GM12875 (cell line): Measurements from ENCODE around the gene CMIP.

Experiments used
- H3K4me3 ChIP-seq: one replicate; pipeline ENCODE4 v1.5.1; 2011; ENCODE audit warnings: low read depth, low read length, control low read depth
- TF ChIP-seq, protein P1 (sequence below): IDR thresholded peaks from 2 replicates; pipeline ENCODE4 v1.5.1; 2011; ENCODE audit warnings: low read depth, mild to moderate bottlenecking, control low read depth, inconsistent platforms, low read length, moderate library complexity, borderline replicate concordance; ENCODE audit not compliant: insufficient read depth

CMIP gene

GRCh38 chr16:81458149-81458669 lies 13.6 kb downstream of the CMIP start:
- TF ChIP-seq, protein P1, sequence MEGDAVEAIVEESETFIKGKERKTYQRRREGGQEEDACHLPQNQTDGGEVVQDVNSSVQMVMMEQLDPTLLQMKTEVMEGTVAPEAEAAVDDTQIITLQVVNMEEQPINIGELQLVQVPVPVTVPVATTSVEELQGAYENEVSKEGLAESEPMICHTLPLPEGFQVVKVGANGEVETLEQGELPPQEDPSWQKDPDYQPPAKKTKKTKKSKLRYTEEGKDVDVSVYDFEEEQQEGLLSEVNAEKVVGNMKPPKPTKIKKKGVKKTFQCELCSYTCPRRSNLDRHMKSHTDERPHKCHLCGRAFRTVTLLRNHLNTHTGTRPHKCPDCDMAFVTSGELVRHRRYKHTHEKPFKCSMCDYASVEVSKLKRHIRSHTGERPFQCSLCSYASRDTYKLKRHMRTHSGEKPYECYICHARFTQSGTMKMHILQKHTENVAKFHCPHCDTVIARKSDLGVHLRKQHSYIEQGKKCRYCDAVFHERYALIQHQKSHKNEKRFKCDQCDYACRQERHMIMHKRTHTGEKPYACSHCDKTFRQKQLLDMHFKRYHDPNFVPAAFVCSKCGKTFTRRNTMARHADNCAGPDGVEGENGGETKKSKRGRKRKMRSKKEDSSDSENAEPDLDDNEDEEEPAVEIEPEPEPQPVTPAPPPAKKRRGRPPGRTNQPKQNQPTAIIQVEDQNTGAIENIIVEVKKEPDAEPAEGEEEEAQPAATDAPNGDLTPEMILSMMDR: no peak
- H3K4me3 ChIP-seq: no peak overlapping the region

DNA sequence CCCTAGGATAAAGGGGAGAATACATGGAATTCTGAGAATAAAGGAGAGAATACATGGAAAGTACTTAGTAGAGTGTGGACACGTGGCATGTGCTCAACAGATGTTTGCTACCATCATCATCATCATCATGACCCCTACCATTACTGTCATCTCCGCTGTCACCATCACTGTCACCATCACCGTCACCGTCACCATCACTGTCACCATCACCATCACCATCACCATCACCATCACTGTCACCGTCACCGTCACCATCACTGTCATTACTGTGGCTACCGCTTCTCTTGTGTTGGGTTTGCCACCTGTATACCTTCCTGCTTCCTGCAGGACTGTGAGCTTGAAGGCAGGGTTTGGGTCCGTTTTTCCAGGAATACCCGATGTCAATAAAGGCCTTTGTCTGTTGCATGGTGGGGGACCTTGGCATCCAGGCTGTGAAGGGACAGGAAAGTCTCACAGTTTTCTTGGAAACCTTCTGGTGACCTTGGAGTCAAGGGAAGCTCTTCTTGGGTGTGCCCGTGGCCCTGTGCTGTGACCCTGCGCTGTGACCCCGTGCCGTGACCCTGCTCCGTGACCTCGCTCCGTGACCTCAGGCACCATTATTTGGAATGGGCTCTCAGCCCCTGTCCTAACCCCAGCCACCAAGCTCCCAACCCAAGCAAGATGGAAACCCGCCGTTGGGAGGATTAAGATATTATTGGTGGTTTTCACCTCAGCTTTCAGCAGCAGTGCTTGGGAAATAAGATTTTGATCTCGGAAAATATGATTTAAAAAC lies 14.4 kb downstream of the CMIP start:
- no peak overlapping the region for H3K4me3 ChIP-seq
- TF ChIP-seq, protein P1: no peak

DNA sequence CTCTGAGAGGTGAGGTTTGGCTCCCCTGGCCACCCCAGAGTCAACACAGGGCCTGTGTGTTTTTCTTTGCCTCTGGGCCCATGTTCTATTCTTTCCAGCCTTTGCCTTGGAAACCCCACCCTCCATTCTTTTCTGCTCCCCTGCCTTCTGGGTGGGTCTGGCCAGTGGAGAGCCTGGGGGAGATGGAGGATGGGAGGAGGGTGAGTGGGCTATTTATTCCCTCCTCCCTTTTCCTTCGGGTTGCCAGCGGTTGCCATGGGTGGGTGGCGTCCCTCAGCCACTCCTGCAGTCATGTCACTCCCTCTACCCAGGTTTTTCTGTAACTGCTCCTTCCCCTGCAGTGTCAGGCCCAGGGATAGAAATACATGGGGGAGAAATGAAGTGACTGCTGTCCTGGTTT lies 15.5 kb downstream of the CMIP start:
- TF ChIP-seq, protein P1: no peak
- no peak overlapping the region for H3K4me3 ChIP-seq

DNA sequence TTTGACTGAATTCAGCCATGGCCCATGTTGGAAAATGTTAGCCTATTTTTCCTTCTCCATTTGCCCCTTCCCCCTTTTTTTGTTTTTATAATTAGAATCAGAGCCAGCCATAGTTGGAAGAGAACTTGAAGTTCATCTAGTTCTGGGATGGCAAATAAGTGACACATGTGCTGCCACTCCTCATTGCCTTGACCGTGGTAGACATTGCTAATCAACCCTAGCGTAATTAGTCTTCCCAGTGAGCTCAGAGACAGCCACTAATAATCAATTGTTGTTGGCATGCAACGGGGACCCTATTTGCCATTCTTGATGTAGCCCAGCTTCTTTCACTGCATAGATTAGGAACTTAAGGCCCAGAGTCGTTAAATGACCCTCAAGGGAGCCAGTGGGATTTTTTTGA lies 16.6 kb downstream of the CMIP start:
- no peak overlapping the region for H3K4me3 ChIP-seq
- TF ChIP-seq, protein P1: no peak

DNA sequence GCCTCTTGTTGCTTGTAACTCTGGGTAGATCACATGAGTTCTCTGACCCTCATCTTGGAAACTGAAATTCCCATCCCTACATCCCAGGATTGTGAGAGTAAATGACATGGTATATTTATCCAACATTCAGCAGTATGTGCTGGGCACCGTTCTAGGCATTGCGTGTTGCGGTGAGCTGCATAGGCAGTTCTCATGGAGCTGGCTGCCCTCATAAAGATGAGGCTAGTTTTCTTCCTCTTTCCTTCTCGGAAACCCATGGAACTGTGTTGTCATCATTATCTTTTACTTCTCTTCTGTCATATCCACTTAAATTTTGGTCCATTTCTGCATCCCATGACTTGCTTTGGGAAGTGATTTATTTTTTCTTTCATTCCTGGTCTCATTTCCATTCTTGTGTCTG lies 17.2 kb downstream of the CMIP start:
- no peak overlapping the region for H3K4me3 ChIP-seq
- TF ChIP-seq, protein P1: no peak

DNA sequence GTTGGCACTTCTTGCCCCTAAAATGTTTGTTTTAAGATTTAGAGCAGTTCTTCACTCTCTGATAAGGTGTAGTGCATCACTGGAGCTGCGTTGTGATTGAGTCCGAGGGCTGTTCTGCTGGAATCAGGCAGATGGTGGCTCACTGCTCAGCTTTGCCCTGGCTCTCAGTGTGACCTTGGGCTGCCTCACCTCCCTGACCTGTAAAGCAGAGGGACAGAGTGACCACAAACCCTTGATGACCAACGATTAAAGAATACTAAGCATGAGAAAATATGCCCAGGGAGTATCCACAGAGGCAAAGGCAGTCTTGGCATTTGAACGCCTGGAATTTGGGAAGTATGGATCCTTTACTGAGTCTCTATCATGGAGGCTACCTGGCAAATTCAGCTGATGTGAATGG lies 18.1 kb downstream of the CMIP start:
- TF ChIP-seq, protein P1: no peak
- no peak overlapping the region for H3K4me3 ChIP-seq

DNA sequence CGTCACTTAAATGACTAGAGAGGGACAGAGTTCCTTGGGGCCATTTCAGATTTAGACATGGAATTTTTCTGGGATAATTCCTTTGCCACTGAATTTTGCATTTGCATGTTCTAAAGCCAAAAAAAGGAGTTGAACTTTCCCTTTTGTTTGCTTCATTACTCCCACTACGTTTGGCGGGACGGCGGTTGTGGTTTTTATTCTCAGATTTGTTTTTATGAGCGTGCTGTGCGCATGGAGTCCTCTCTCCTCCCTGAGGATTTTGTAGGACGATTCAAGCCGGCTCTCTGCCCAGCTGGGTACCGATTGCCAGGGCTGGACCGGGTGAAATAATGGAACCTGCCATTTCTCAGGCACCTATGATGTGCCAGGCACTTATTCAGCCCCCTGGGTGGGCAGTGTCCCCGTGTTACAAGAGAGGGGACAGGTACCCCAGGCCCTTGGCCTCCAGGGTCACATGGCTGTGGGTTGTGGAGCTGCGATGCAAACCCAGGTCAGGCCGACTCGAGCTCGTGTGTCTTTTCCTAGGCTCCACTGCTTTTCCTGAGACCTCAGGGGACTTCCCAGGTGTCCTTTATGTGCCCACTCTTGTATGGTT lies 18.8 kb downstream of the CMIP start:
- no peak overlapping the region for H3K4me3 ChIP-seq
- TF ChIP-seq, protein P1: no peak
